ENCODE data around the gene SDC1. TPM values are rescaled to one million over a fixed set of nuclear protein-coding genes. Genes with fewer than 3 reads are reported as not detected.
"Not testable (repeated sequence)": the region's sequence is repeated elsewhere in the genome, so short reads cannot be mapped to it uniquely, and the experiment has no call there.

Gene SDC1
- total and polyA plus RNA-seq, 2 of the 8 experiments (the other 6 are each of a cell fraction or from before 2014, with no cell fraction given), result 45.3 to 73.3 TPM

DNA sequence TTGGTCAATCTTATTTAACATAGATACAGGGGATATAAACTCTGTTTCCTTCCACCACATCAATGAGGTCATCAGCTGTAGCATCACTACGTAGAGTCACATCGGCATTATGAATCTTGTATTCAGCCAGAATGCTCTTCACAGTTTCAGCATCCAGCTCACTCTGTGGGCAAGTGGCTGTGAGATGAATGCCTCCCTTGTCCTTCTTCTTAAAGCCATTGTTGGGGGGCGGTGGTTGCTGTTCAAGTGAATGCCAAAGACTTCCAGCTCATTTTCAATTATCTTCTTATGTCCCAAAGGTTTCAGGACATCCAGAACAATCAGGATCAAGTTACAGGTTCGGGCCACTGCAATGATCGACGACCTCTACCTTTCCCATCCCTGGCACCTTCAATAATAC lies 15.4 kb upstream of the SDC1 start:
- 91% methylated on average over 6 of the region's 6 CpGs; no CpG with 5 or more reads in 1 of the 2 experiments for whole genome bisulfite sequencing, 2 experiments (ENCODE audit: extremely low coverage in 1 of 2, insufficient coverage in 1 of 2, insufficient read length in 1 of 2, insufficient replicate concordance in 2 of 2, low coverage in 1 of 2, low lambda C conversion rate in 2 of 2, missing lambda C conversion rate in 1 of 2)
- not testable (repeated sequence) for H4K20me1 ChIP-seq (replicated peaks in 1 of 2; ENCODE audit: control insufficient read depth in 1 of 2, insufficient read depth in 2 of 2, low read length in 2 of 2); H3K23ac ChIP-seq (ENCODE audit: insufficient read length); H3K79me1 ChIP-seq (ENCODE audit: low read depth, low read length); H4K91ac ChIP-seq (replicated peaks; ENCODE audit: insufficient read length, low read length); H3K4me2 ChIP-seq (ENCODE audit: insufficient read depth in 1 of 2, low read depth in 2 of 2, low read length in 2 of 2); H3K9me3 ChIP-seq (ENCODE audit: insufficient read depth in 2 of 2, low read depth in 1 of 2, low read length in 1 of 2); H3K9ac ChIP-seq (replicated peaks in 1 of 4; ENCODE audit: extremely low read depth in 1 of 4, low read depth in 3 of 4, low read length in 3 of 4); H2BK5ac ChIP-seq (ENCODE audit: low read depth, low read length); H2AK5ac ChIP-seq (ENCODE audit: low read depth, low read length); H2BK15ac ChIP-seq (ENCODE audit: low read length); FAIRE-seq; H2BK12ac ChIP-seq (ENCODE audit: low read depth, low read length); H3K14ac ChIP-seq (ENCODE audit: insufficient read length); H4K8ac ChIP-seq (ENCODE audit: extremely low read depth, insufficient read depth, low read length); H2BK20ac ChIP-seq (ENCODE audit: low read length); H3K79me2 ChIP-seq (ENCODE audit: control insufficient read depth in 1 of 2, insufficient read depth in 2 of 2, low read length in 2 of 2); H3K27ac ChIP-seq (ENCODE audit: low read depth, low read length); DNase-seq (ENCODE audit: low read depth in 1 of 2, low spot score in 2 of 2); H3K23me2 ChIP-seq (ENCODE audit: low read depth, low read length); H3K56ac ChIP-seq (replicated peaks; ENCODE audit: insufficient read length, low read depth, low read length); H3K36me3 ChIP-seq (ENCODE audit: control insufficient read depth in 2 of 4, insufficient read depth in 4 of 4, low read length in 3 of 4); H3K18ac ChIP-seq (ENCODE audit: extremely low read depth, low read length); H3K27me3 ChIP-seq (replicated peaks in 1 of 4; ENCODE audit: control insufficient read depth in 3 of 4, extremely low read depth in 1 of 4, insufficient read depth in 3 of 4, low read length in 3 of 4); H2BK120ac ChIP-seq (replicated peaks; ENCODE audit: low read depth, low read length); H3K4ac ChIP-seq (replicated peaks; ENCODE audit: insufficient read length, low read depth, low read length); H2AFZ ChIP-seq (ENCODE audit: low read length); H4K5ac ChIP-seq (ENCODE audit: insufficient read length, low read depth, low read length); H3K4me3 ChIP-seq (ENCODE audit: extremely low read depth in 1 of 4, insufficient read depth in 2 of 4, low read depth in 3 of 4, low read length in 4 of 4)
- CTCF ChIA-PET (ENCODE audit: partially characterized antibody), result interaction anchor here (0.6 to 5.2 kb wide), 13 partner anchors 7 to 225 kb away, joined by 3 to 63 read pairs (median 6); partner anchors contain the start of gene SDC1
- POLR2A ChIA-PET (ENCODE audit: partially characterized antibody), result interaction anchor here (0.7 to 1.0 kb wide), 2 partner anchors 9 to 15 kb away, joined by 3 to 4 read pairs; partner anchors contain the start of gene SDC1
- H3K4me1 ChIP-seq (replicated peaks in 1 of 4; ENCODE audit: control insufficient read depth in 3 of 4, insufficient read depth in 4 of 4, low read length in 3 of 4), result peaks cover 2 to 11% (median 4%) of the 10 kb centered on the region in 4 experiments; a peak in 5 of 7 replicates
